Right ventricle myocardium inferior (tissue), 1 donor: ENCODE results near the gene SUCLG1. TPM values are rescaled to one million over a fixed set of nuclear protein-coding genes. Genes with fewer than 3 reads are reported as not detected.
"Not testable (repeated sequence)": the region's sequence is repeated elsewhere in the genome, so short reads cannot be mapped to it uniquely, and the experiment has no call there.

Source experiments
- ATAC-seq: fragments of 200-7000 bp; cut with Tn5 transposase; one replicate; pipeline ENCODE4 v1.9.1; 2020; ENCODE audit warnings: mild to moderate bottlenecking, moderate library complexity
- DNase-seq: peaks from one replicate; pipeline ENCODE4 v3.0.0; 2021; ENCODE audit errors: missing footprints
- intact Hi-C: fragments of 100-400 bp; cut with DNase I; formaldehyde crosslinking; loops from one replicate; pipeline ENCODE4 v1.11.0; 2022
- total RNA-seq: library from RNA; stranded (reverse); fragmentation: NEBNext Ultra II Directional; extraction: Animal tissue kit (Norgen Biotek cat#: 25700); gene quantifications from one replicate; pipeline ENCODE4 v1.2.1, GENCODE V29; 2021
- donor health status: DM: no; HTN: yes; CAD: no; lungs with severe emphysema.

The SUCLG1 gene
- total RNA-seq, 1 donor from 2014 or later = 309 TPM

GRCh38 chr2:84472856-84473565, 13.9 kb upstream of the SUCLG1 start:
- intact Hi-C loops = no loop called here
- no peak for DNase-seq
- no peak for ATAC-seq

GRCh38 chr2:84472423-84472822, 13.3 kb upstream of the SUCLG1 start:
- DNase-seq, intact Hi-C loops, ATAC-seq: not testable (repeated sequence)

- DNase-seq (no peak), ATAC-seq (no peak)
- intact Hi-C loops = no loop called here
Observed at GRCh38 chr2:84467389-84467788, 8.3 kb upstream of the SUCLG1 start.

GRCh38 chr2:84461310-84461709, 2.2 kb upstream of the SUCLG1 start:
- intact Hi-C loops = no loop called here
- ATAC-seq = no peak
- no peak for DNase-seq

GRCh38 chr2:84460670-84461069, 1.6 kb upstream of the SUCLG1 start:
- intact Hi-C loops = no loop called here
- DNase-seq (no peak), ATAC-seq (no peak)

- DNase-seq = no peak
- intact Hi-C loops = no loop called here
- no peak for ATAC-seq
Observed at GRCh38 chr2:84459944-84460429, 907 bp upstream of the SUCLG1 start.

- intact Hi-C loops = no loop called here
- peak; percentile 42 for ATAC-seq
- no peak for DNase-seq
Observed at GRCh38 chr2:84458551-84459017, 496 bp downstream of the SUCLG1 start.

- no peak for ATAC-seq
- DNase-seq = no peak
- intact Hi-C loops = no loop called here
Observed at GRCh38 chr2:84457686-84458085, 1.4 kb downstream of the SUCLG1 start.

GRCh38 chr2:84456156-84456555, 2.9 kb downstream of the SUCLG1 start:
- DNase-seq (no peak), ATAC-seq (no peak)
- intact Hi-C loops = no loop called here

- intact Hi-C loops = no loop called here
- ATAC-seq = no peak
- no peak for DNase-seq
Observed at GRCh38 chr2:84454581-84454980, 4.5 kb downstream of the SUCLG1 start.

- ATAC-seq = no peak
- no peak for DNase-seq
- intact Hi-C loops = no loop called here
Observed at GRCh38 chr2:84452624-84453023, 6.5 kb downstream of the SUCLG1 start.

- no peak for ATAC-seq
Observed at GRCh38 chr2:84451579-84451978, 7.5 kb downstream of the SUCLG1 start.

GRCh38 chr2:84450288-84451227, 8.5 kb downstream of the SUCLG1 start:
- no peak for DNase-seq
- intact Hi-C loops = no loop called here
- ATAC-seq = peak; percentile 31

More at GRCh38 chr2:84451579-84451978, 7.5 kb downstream of the SUCLG1 start:
- DNase-seq = no peak
- intact Hi-C loops = no loop called here

GRCh38 chr2:84449711-84450110, 9.4 kb downstream of the SUCLG1 start:
- ATAC-seq (no peak), DNase-seq (no peak)
- intact Hi-C loops = no loop called here

- intact Hi-C loops = no loop called here
- ATAC-seq = no peak
Observed at GRCh38 chr2:84449055-84449454, 10.0 kb downstream of the SUCLG1 start.

GRCh38 chr2:84443477-84443876, 15.6 kb downstream of the SUCLG1 start:
- intact Hi-C loops = no loop called here

More at GRCh38 chr2:84449055-84449454, 10.0 kb downstream of the SUCLG1 start:
- DNase-seq = no peak

GRCh38 chr2:84442888-84443287, 16.2 kb downstream of the SUCLG1 start:
- no peak for ATAC-seq
- no peak for DNase-seq
- intact Hi-C loops = no loop called here

More at GRCh38 chr2:84443477-84443876, 15.6 kb downstream of the SUCLG1 start:
- DNase-seq = no peak
- no peak for ATAC-seq

- DNase-seq (no peak), ATAC-seq (no peak)
- intact Hi-C loops = no loop called here
Observed at GRCh38 chr2:84441505-84441904, 17.6 kb downstream of the SUCLG1 start.

- ATAC-seq (no peak), DNase-seq (no peak)
- intact Hi-C loops = no loop called here
Observed at GRCh38 chr2:84441036-84441435, 18.0 kb downstream of the SUCLG1 start.
